Measurements from ENCODE around the gene TRMT1. TPM values are rescaled to one million over a fixed set of nuclear protein-coding genes. Genes with fewer than 3 reads are reported as not detected.

Gene TRMT1
- total RNA-seq, 4 donors from 2014 or later, result 31.7 to 47.9 (median 45.0) TPM

GRCh38 chr19:13163609-13164342, 47.2 kb upstream of the TRMT1 start:
- peak overlapping the region; percentile 52 to 65 (median 60) for H3K4me3 ChIP-seq
- intact Hi-C loops (cut with DNase I; ENCODE audit: low total_unique reads), result loop anchor here (1.0 kb wide), 1 partner anchor 45 kb away; the partner anchor contains the start of gene NACC1

GRCh38 chr19:13162724-13163608, 46.4 kb upstream of the TRMT1 start:
- in situ Hi-C loops (cut with MboI; ENCODE audit: low sequenced_read_pairs in 4 of 4) (no loop called here), intact Hi-C loops (cut with DNase I; ENCODE audit: low total_unique reads) (loop anchor here (1.0 kb wide), 1 partner anchor 45 kb away; the partner anchor contains the start of gene NACC1)
- Histone ChIP-seq H3K27me3 (no peaks in the 10 kb centered on the region), H3K4me1 (peaks cover 14 to 26% of the 10 kb centered on the region in 2 donors), H3K9me3 (no peaks in the 10 kb centered on the region), H3K36me3 (no peaks in the 10 kb centered on the region), H3K27ac (peak overlapping the region; percentile 80 to 89 (median 88)), H3K4me3 (peak overlapping the region; percentile 52 to 65 (median 60))
- TF ChIP-seq POLR2A (IDR thresholded peaks at IDR 0.05) (peak; percentile 38 to 57), CTCF (IDR thresholded peaks at IDR 0.05 in 4 of 5, conservative IDR thresholded peaks at IDR 0.05 in 1 of 5) (no peak)
- DNase-seq (peak; percentile 95 to 97), ATAC-seq (peak; percentile 95 to 96)

More at GRCh38 chr19:13163609-13164342, 47.2 kb upstream of the TRMT1 start:
- no peaks in the 10 kb centered on the region for H3K36me3 ChIP-seq
- H3K9me3 ChIP-seq, result no peaks in the 10 kb centered on the region
- TF ChIP-seq CTCF (IDR thresholded peaks at IDR 0.05 in 4 of 5, conservative IDR thresholded peaks at IDR 0.05 in 1 of 5), result no peak
- TF ChIP-seq POLR2A (IDR thresholded peaks at IDR 0.05), result no peak
- in situ Hi-C loops (cut with MboI; ENCODE audit: low sequenced_read_pairs in 4 of 4), result no loop called here
- H3K27ac ChIP-seq, result peak overlapping the region; percentile 80 to 89 (median 88)
- ATAC-seq (peak; percentile 25 to 37), DNase-seq (peak; percentile 42 to 54)
- no peaks in the 10 kb centered on the region for H3K27me3 ChIP-seq
- H3K4me1 ChIP-seq, result peaks cover 14 to 26% of the 10 kb centered on the region in 2 donors

- intact Hi-C loops (cut with DNase I; ENCODE audit: low total_unique reads) (no loop called here), in situ Hi-C loops (cut with MboI; ENCODE audit: low sequenced_read_pairs in 4 of 4) (no loop called here)
- Histone ChIP-seq H3K36me3 (no peaks in the 10 kb centered on the region), H3K27me3 (peaks cover 0 to 5% (median 4%) of the 10 kb centered on the region in 3 donors), H3K4me1 (peaks cover 23 to 26% of the 10 kb centered on the region in 2 donors), H3K4me3 (no peak overlapping the region), H3K9me3 (no peaks in the 10 kb centered on the region), H3K27ac (no peak overlapping the region)
- no peak for ATAC-seq
- no peak for DNase-seq
- TF ChIP-seq POLR2A (IDR thresholded peaks at IDR 0.05) (no peak), CTCF (IDR thresholded peaks at IDR 0.05 in 4 of 5, conservative IDR thresholded peaks at IDR 0.05 in 1 of 5) (no peak)
These were observed 44.0 kb upstream of the TRMT1 start for GRCh38 chr19:13160557-13160956.

GRCh38 chr19:13159713-13160112, 43.2 kb upstream of the TRMT1 start:
- Histone ChIP-seq H3K4me1 (peaks cover 22 to 32% of the 10 kb centered on the region in 2 donors), H3K36me3 (no peaks in the 10 kb centered on the region), H3K9me3 (no peaks in the 10 kb centered on the region), H3K27ac (no peak overlapping the region), H3K4me3 (no peak overlapping the region), H3K27me3 (peaks cover 0 to 11% (median 11%) of the 10 kb centered on the region in 3 donors)
- DNase-seq, result no peak
- ATAC-seq, result no peak
- TF ChIP-seq POLR2A (IDR thresholded peaks at IDR 0.05) (no peak), CTCF (IDR thresholded peaks at IDR 0.05 in 4 of 5, conservative IDR thresholded peaks at IDR 0.05 in 1 of 5) (no peak)
- in situ Hi-C loops (cut with MboI; ENCODE audit: low sequenced_read_pairs in 4 of 4) (no loop called here), intact Hi-C loops (cut with DNase I; ENCODE audit: low total_unique reads) (no loop called here)
